Measurements from ENCODE around the gene PRELP. TPM values are rescaled to one million over a fixed set of nuclear protein-coding genes. Genes with fewer than 3 reads are reported as not detected.

The PRELP gene
- total RNA-seq (100 to 1,000 TPM in 1 of 4 donors, 10 to 100 TPM in 3; 43.9 to 109 (median 67.4) TPM), polyA plus RNA-seq (61.9 TPM)
- long read RNA-seq, donor 1, full-length matches to known transcripts: 63 of 141 reads
- long read RNA-seq, donor 1, partial matches to known transcripts: 41 of 141 reads
- long read RNA-seq, donor 1, other reads (novel, unspliced or antisense): 37 of 141 reads
- long read RNA-seq, donor 2, full-length matches to known transcripts: 38 of 63 reads
- long read RNA-seq, donor 2, partial matches to known transcripts: 9 of 63 reads
- long read RNA-seq, donor 2, other reads (novel, unspliced or antisense): 16 of 63 reads
- long read RNA-seq, donor 3, full-length matches to known transcripts: 101 of 225 reads
- long read RNA-seq, donor 3, partial matches to known transcripts: 107 of 225 reads
- long read RNA-seq, donor 3, other reads (novel, unspliced or antisense): 17 of 225 reads
- long read RNA-seq, donor 4, full-length matches to known transcripts: 40 of 68 reads
- long read RNA-seq, donor 4, partial matches to known transcripts: 15 of 68 reads
- long read RNA-seq, donor 4, other reads (novel, unspliced or antisense): 13 of 68 reads

DNA sequence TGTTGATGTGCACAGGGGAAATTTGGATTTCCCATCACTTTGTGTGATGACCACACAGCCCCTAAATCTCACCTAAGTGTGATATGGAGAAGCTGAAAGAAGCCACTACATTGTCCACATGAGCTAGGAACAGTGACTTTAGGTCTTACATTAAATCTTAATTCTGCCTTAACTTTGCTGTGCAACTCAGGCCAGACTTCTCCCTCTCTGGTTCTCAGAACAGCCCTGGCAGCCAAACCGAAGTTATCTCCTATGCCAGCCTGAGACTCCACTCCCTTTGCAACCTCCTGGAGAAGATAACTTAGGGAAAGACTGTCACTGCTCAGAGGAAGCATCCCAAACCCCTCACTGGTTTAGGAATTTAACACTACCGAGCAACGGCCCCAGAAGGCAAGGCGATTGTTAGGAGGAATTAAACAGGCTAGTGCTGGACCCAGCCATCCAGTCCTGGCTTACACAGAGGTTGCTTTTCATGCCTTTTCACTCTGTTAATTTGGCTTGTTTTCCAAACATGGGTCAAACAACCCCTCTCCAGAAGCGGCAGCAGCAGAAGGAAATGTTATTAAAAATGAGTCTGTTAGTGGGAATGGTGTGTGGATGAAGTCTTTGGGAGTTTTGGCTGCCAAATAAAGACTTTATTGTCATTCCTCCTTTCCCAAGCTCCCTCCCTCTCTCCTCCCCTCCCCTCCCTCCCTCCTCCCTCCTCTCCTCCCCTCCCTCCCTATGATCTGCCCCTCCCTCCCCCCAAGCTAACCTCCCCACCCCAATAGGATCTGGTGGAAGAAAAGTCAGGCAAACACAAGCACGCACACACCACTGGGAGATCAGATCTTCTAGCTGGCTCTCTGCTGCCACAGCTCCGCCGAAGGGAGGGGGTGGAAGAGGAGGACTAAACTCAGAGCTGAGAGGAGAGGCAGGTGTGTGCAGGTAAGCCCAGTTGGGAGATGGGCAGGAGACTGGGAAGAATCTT, at the start of gene PRELP:
PRELP (plus strand) TSS at position 795 of the 970 bp plus-strand sequence. CDS start 7,379 bp downstream, outside the sequence.
- H3K27ac ChIP-seq (ENCODE audit: low read length): peak within 1 kb of the TSS; percentile 95
- no peaks in the 10 kb centered on the region for H3K9me3 ChIP-seq (ENCODE audit: control insufficient read depth, low read length)
- intact Hi-C loops (cut with DNase I): loop anchor here in 1 of 4 donors (5.0 kb wide), 1 partner anchor 123 kb away; the partner anchor contains the start of gene FMOD
- H3K27me3 ChIP-seq (ENCODE audit: control insufficient read depth, insufficient read depth): no peaks in the 10 kb centered on the region
- peak within 1 kb of the TSS; percentile 86 for H3K4me3 ChIP-seq (ENCODE audit: low read length)
- H3K4me1 ChIP-seq (ENCODE audit: control insufficient read depth, insufficient read depth, low read length): no peaks in the 10 kb centered on the region
- 31% methylated on average over 8 of the region's 8 CpGs for WGBS
- DNase-seq (peak; percentile 52 to 79 (median 74)), ATAC-seq (peak; percentile 66 to 80)

DNA sequence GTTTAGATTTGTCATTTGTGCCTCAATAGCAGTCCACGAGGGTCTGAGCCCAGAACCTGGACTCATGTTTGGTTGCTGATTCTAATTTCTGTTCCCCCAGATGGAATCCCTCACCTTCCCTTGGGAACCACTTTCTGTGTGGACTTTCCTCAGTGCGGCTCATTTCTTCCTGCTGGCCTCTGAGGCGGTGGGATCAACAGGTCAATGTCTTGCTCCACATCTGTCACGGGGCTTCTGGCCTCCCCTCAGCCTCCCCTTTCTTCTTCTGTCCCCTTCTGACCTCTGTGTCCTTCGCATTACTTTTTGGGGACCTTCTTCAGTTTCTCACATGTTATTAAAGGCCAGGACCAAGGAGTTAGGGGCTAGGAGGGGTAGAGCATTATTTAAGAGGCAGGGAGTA, 49.2 kb upstream of the PRELP start:
- Histone ChIP-seq H3K9me3 (ENCODE audit: control insufficient read depth, low read length) (no peaks in the 10 kb centered on the region), H3K4me3 (ENCODE audit: low read length) (no peak overlapping the region), H3K27me3 (ENCODE audit: control insufficient read depth, insufficient read depth) (no peaks in the 10 kb centered on the region), H3K4me1 (ENCODE audit: control insufficient read depth, insufficient read depth, low read length) (no peaks in the 10 kb centered on the region), H3K27ac (ENCODE audit: low read length) (no peak overlapping the region)
- DNase-seq (no peak), ATAC-seq (no peak)
- 80% methylated on average over 5 of the region's 5 CpGs for WGBS
- intact Hi-C loops (cut with DNase I): no loop called here

DNA sequence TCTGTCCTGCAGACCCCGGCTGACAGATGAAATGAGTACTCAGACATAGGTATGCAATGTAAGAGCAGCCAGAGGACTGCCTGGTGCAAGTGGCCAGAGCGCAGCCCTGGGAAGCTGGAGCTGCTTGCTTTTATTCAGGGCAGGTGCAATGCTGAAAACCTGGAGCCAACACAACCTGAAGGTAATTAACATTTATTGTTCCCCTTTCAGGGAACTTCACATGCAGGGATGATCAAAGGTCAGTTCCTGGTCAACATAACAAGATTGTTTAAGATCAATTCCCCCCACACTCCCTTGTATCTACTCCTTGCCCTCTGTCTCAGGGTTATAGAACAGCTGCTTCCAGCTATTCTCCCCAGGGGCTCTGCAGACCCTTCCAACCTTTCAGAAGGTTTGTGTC, 48.7 kb upstream of the PRELP start:
- no peaks in the 10 kb centered on the region for H3K27me3 ChIP-seq (ENCODE audit: control insufficient read depth, insufficient read depth)
- no peaks in the 10 kb centered on the region for H3K9me3 ChIP-seq (ENCODE audit: control insufficient read depth, low read length)
- no peak overlapping the region for H3K27ac ChIP-seq (ENCODE audit: low read length)
- intact Hi-C loops (cut with DNase I): no loop called here
- WGBS: 98% methylated on average over 2 of the region's 2 CpGs
- no peak overlapping the region for H3K4me3 ChIP-seq (ENCODE audit: low read length)
- DNase-seq (no peak), ATAC-seq (no peak)
- H3K4me1 ChIP-seq (ENCODE audit: control insufficient read depth, insufficient read depth, low read length): no peaks in the 10 kb centered on the region

DNA sequence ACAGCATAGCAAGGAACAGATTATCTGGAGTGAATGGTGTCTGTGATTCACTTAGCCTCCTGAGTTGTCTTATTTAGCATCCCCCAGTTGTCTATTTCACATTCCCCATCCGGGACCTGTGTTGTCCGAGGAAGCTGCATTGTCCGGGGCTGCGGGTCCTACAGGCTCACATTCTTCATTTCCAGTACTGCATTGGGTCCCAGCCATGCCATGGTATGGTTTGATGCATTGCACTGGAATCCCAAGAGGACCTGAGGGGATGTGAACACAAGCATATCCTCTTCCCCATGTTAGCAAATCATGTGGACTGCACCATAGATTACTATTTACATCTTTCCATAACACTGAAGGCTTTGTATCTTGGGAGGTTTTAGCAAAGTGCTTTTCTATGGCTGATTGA, 48.2 kb upstream of the PRELP start:
- no peak overlapping the region for H3K4me3 ChIP-seq (ENCODE audit: low read length)
- H3K27ac ChIP-seq (ENCODE audit: low read length): no peak overlapping the region
- ATAC-seq: no peak
- H3K9me3 ChIP-seq (ENCODE audit: control insufficient read depth, low read length): no peaks in the 10 kb centered on the region
- intact Hi-C loops (cut with DNase I): no loop called here
- no peak for DNase-seq
- no peaks in the 10 kb centered on the region for H3K27me3 ChIP-seq (ENCODE audit: control insufficient read depth, insufficient read depth)
- WGBS: 90% methylated on average over 4 of the region's 4 CpGs
- H3K4me1 ChIP-seq (ENCODE audit: control insufficient read depth, insufficient read depth, low read length): no peaks in the 10 kb centered on the region

DNA sequence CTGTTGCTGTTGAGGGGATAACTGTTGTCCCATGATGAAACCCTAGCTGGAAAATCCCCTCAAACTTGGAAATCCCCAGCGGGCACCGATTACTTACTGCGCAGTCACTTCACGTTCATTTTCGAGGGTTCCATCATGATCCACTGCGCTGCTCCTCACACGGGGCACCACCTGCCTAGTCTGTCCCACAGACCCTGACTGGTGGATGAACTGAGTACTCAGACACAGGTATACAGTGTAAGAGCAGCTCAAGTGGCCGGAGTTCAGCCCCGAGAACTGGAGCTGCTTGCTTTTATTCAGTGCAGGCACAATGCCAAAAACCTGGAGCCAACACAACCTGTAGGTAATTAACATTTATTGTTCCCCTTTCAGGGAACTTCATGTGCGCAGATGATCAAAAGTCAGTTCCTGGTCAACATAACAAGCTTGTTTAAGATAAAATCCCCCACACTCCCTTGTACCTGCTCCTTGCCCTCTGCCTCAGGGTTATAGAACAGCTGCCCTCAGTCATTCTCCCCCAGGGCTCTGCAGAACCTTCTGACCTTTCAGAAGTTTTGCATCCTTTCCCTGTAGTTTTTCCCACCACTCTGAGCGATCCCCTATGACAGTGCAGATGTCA, 46.5 kb upstream of the PRELP start:
- DNase-seq: no peak
- ATAC-seq: no peak
- Histone ChIP-seq H3K27me3 (ENCODE audit: control insufficient read depth, insufficient read depth) (no peaks in the 10 kb centered on the region), H3K27ac (ENCODE audit: low read length) (no peak overlapping the region), H3K4me1 (ENCODE audit: control insufficient read depth, insufficient read depth, low read length) (no peaks in the 10 kb centered on the region), H3K9me3 (ENCODE audit: control insufficient read depth, low read length) (no peaks in the 10 kb centered on the region), H3K4me3 (ENCODE audit: low read length) (no peak overlapping the region)
- intact Hi-C loops (cut with DNase I): no loop called here
- 72% methylated on average over 11 of the region's 11 CpGs for WGBS

DNA sequence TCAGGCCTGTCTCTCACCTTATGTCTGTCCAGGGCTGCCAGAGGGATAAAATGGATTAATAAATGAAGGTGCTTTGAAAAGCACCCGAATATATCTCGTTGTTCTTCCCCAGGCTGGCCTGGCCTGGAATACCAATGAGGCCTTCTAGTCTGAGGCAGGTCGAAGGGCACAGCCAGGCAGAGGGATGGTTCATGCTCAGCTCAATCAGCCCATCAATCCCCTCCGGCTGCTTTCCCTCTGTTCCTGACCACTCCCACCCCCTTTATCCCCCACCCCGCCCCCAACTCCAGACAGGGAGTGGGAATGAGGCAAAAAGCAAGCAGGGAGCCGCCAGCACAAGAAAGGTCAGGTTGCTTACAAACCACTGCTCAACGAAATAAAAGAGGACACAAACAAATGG, 40.0 kb upstream of the PRELP start:
- intact Hi-C loops (cut with DNase I): loop anchor here in 1 of 4 donors (10.0 kb wide), 1 partner anchor 71 kb away; no protein-coding TSS in a partner anchor
- H3K4me3 ChIP-seq (ENCODE audit: low read length): no peak overlapping the region
- no peaks in the 10 kb centered on the region for H3K27me3 ChIP-seq (ENCODE audit: control insufficient read depth, insufficient read depth)
- no peaks in the 10 kb centered on the region for H3K9me3 ChIP-seq (ENCODE audit: control insufficient read depth, low read length)
- ATAC-seq (no peak), DNase-seq (no peak)
- no peak overlapping the region for H3K27ac ChIP-seq (ENCODE audit: low read length)
- no peaks in the 10 kb centered on the region for H3K4me1 ChIP-seq (ENCODE audit: control insufficient read depth, insufficient read depth, low read length)
- 92% methylated on average over 7 of the region's 7 CpGs for WGBS

DNA sequence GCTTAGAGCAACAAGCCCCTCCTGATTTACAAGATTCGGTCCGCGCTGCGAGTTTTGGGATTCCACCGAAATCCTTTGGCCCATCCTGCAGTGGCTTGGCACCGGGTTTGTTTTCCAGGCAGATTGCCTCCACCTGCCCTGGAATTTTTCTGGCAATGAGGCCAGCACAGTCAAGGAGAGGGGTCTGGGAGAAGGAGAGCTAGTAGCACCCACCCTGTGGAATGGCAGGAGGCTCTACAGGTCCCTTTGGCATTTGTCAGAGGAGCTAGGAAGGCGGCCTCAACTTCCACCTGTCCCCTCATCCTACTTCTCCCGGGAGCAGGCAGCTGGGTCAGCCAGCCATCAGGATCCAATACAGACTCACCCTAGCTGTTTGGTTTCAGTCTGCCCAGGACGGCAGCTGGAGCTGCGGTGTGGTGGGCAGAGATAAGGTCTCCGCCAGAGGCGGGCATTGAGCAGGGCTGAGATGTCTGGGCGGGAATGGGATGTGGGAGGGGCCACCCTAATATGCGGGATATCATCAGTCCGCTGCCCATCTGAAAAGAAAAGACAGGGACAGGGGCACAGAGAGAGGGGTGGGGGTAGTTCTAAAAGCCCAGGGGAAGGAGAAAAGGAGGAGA, 37.8 kb upstream of the PRELP start:
- no peak overlapping the region for H3K27ac ChIP-seq (ENCODE audit: low read length)
- H3K9me3 ChIP-seq (ENCODE audit: control insufficient read depth, low read length): no peaks in the 10 kb centered on the region
- ATAC-seq: no peak
- no peaks in the 10 kb centered on the region for H3K4me1 ChIP-seq (ENCODE audit: control insufficient read depth, insufficient read depth, low read length)
- WGBS: 85% methylated on average over 15 of the region's 15 CpGs
- no peak overlapping the region for H3K4me3 ChIP-seq (ENCODE audit: low read length)
- no peak for DNase-seq
- no peaks in the 10 kb centered on the region for H3K27me3 ChIP-seq (ENCODE audit: control insufficient read depth, insufficient read depth)
- intact Hi-C loops (cut with DNase I): loop anchor here in 1 of 4 donors (10.0 kb wide), 1 partner anchor 73 kb away; no protein-coding TSS in a partner anchor

DNA sequence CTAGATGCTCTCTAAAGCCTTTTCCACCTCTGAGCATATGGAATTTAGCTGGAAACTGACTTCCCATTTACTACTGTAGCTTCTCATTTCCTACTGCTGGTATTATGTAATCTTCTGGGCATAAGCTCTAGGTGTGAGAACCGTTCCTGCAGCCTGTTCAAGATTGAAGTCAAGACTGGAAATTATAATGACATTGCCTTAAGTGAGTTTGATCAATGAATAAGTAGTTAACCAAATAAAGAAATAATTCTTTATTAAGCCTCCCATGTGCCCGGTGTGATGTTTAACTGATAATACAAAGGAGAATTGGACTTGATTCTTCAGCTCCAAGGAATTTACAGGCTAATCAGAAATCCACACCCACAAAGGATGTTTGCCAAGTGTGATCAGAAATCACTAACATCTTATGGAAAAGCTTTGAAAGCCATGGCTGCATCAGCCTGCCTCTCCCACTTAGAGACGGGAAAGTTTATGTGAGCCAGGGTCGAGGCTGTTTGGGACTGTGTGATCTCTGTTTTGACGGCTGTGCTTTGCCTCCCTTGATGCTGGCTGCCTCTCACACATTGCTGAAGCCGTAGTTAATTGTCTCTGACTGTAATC, 36.4 kb upstream of the PRELP start:
- intact Hi-C loops (cut with DNase I): loop anchor here in 1 of 4 donors (10.0 kb wide), 1 partner anchor 74 kb away; no protein-coding TSS in a partner anchor
- Histone ChIP-seq H3K4me1 (ENCODE audit: control insufficient read depth, insufficient read depth, low read length) (no peaks in the 10 kb centered on the region), H3K4me3 (ENCODE audit: low read length) (no peak overlapping the region), H3K27ac (ENCODE audit: low read length) (no peak overlapping the region), H3K27me3 (ENCODE audit: control insufficient read depth, insufficient read depth) (no peaks in the 10 kb centered on the region), H3K9me3 (ENCODE audit: control insufficient read depth, low read length) (no peaks in the 10 kb centered on the region)
- DNase-seq (no peak), ATAC-seq (no peak)
- WGBS: 55% methylated on average over 6 of the region's 6 CpGs

DNA sequence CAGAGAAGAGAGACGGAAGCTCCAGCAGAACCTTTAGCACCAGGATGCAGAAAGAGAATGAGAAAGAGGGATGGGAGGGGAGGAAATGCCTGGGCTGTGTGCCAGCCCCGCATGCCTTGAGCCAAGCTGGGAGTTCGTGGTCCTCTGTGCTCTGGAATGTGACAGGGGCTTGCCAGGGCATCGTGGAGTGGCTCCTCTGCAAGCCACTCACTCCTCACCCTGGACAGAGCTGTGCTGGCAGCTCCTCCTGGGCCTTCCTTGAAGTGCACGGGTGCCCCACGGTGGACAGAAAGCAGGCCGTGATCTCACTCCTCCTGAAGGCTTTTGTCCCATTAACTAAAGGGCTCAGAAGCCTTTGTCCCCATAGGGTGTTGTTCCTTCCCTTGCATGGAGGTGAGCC, 34.8 kb upstream of the PRELP start:
- Histone ChIP-seq H3K27me3 (ENCODE audit: control insufficient read depth, insufficient read depth) (no peaks in the 10 kb centered on the region), H3K27ac (ENCODE audit: low read length) (no peak overlapping the region), H3K9me3 (ENCODE audit: control insufficient read depth, low read length) (no peaks in the 10 kb centered on the region), H3K4me3 (ENCODE audit: low read length) (no peak overlapping the region), H3K4me1 (ENCODE audit: control insufficient read depth, insufficient read depth, low read length) (no peaks in the 10 kb centered on the region)
- ATAC-seq (peak; percentile 93 to 95), DNase-seq (peak; percentile 79 to 94 (median 92))
- WGBS: 12% methylated on average over 7 of the region's 7 CpGs
- intact Hi-C loops (cut with DNase I): loop anchor here in 3 of 4 donors (1.0 to 5.0 kb wide), 3 partner anchors 73 to 100 kb away; no protein-coding TSS in a partner anchor

DNA sequence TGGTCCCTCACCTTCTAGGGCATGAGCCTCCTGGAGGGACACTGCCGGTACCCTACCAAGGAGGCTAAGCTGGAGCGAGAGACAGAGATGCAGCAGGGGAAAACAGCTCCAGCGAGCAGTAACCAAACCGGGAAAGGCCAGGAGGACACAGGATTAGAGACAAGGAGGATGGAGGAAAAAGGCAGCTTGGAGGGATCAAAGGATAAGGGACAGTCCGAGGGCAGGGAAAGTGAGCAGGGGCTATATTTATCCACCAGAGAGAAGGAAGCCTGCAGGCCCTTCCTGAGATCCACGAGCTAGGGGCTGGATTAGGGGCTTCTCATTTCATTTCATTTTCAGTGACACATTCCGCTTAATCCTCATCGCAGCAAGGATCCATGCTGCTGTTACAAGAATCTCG, 33.8 kb upstream of the PRELP start:
- no peak overlapping the region for H3K27ac ChIP-seq (ENCODE audit: low read length)
- no peaks in the 10 kb centered on the region for H3K4me1 ChIP-seq (ENCODE audit: control insufficient read depth, insufficient read depth, low read length)
- H3K4me3 ChIP-seq (ENCODE audit: low read length): no peak overlapping the region
- DNase-seq: no peak
- intact Hi-C loops (cut with DNase I): loop anchor here in 3 of 4 donors (1.0 to 5.0 kb wide), 3 partner anchors 74 to 101 kb away; no protein-coding TSS in a partner anchor
- WGBS: 78% methylated on average over 9 of the region's 9 CpGs
- H3K27me3 ChIP-seq (ENCODE audit: control insufficient read depth, insufficient read depth): no peaks in the 10 kb centered on the region
- H3K9me3 ChIP-seq (ENCODE audit: control insufficient read depth, low read length): no peaks in the 10 kb centered on the region
- no peak for ATAC-seq

All from right cardiac atrium (tissue), 5 donors.